OCI-LY7 (cell line): Measurements from ENCODE around the gene HPF1. TPM values are rescaled to one million over a fixed set of nuclear protein-coding genes. Genes with fewer than 3 reads are reported as not detected.

ENCODE experiments used
- BruUV-seq: library from RNA; stranded (reverse); fragments of 400-500 nt; replicated peaks from 2 replicates; lab custom pipeline; 2021; lab: Mats Ljungman, UMichigan
- CTCF ChIA-PET: fragments of 300-600 bp; sonication (Branson Sonifier 250); formaldehyde crosslinking; loops from one replicate; lab custom pipeline; 2022; ENCODE audit warnings: antibody characterized with exemption; ENCODE audit not compliant: unreplicated experiment; lab: Charles Lee
- POLR2A ChIA-PET: fragments of 300-600 bp; sonication (Branson Sonifier 250); formaldehyde crosslinking; loops from one replicate; lab custom pipeline; 2022; ENCODE audit warnings: antibody characterized with exemption; lab: Charles Lee
- DNase-seq: peaks from one replicate; pipeline ENCODE4 v3.0.0-alpha.2; 2015; ENCODE audit warnings: low spot score
- H2AFZ ChIP-seq: fragments of 200-600 bp; sonication (generic), shearing (Covaris generic); 2 replicates; pipeline ENCODE4 v1.6.1; 2014; ENCODE audit warnings: mild to moderate bottlenecking, antibody characterized with exemption, low read length, moderate library complexity
- H3K27ac ChIP-seq: fragments of 200-600 bp; sonication (generic); 2 replicates; pipeline ENCODE4 v1.5.1; 2014; ENCODE audit warnings: mixed run types, low read depth, mild to moderate bottlenecking, moderate library complexity, low read length, inconsistent platforms; ENCODE audit not compliant: poor library complexity, severe bottlenecking
- H3K36me3 ChIP-seq: fragments of 200-600 bp; sonication (generic); 2 replicates; pipeline ENCODE4 v1.6.1; 2014; ENCODE audit warnings: mild to moderate bottlenecking, antibody characterized with exemption, low read length, moderate library complexity, mixed read lengths; ENCODE audit not compliant: insufficient read depth
- H3K4me1 ChIP-seq: fragments of 200-600 bp; sonication (generic); 2 replicates; pipeline ENCODE4 v1.5.1; 2014; ENCODE audit warnings: mild to moderate bottlenecking, low read length; ENCODE audit not compliant: insufficient read depth, poor library complexity, severe bottlenecking
- H3K4me2 ChIP-seq: fragments of 200-600 bp; sonication (generic); 2 replicates; pipeline ENCODE4 v1.6.1; 2014; ENCODE audit warnings: mild to moderate bottlenecking, low read length
- H3K4me3 ChIP-seq: fragments of 200-600 bp; sonication (generic); 2 replicates; pipeline ENCODE4 v1.5.1; 2014; ENCODE audit warnings: mild to moderate bottlenecking, low read depth, low read length; ENCODE audit not compliant: poor library complexity, severe bottlenecking
- H3K79me2 ChIP-seq: fragments of 200-600 bp; sonication (generic); 2 replicates; pipeline ENCODE4 v1.6.1; 2016; ENCODE audit warnings: low read depth, mild to moderate bottlenecking, low read length, moderate library complexity, mixed read lengths; ENCODE audit not compliant: insufficient read depth
- H3K9me2 ChIP-seq: fragments of 200-600 bp; sonication (generic); 2 replicates; pipeline ENCODE4 v1.6.1; 2016; ENCODE audit warnings: mild to moderate bottlenecking, low read length, mixed read lengths; ENCODE audit not compliant: insufficient read depth
- H3K9me3 ChIP-seq: fragments of 200-600 bp; sonication (generic); 2 replicates; pipeline ENCODE4 v1.6.1; 2014; ENCODE audit warnings: mild to moderate bottlenecking, mixed run types, low read length, mixed read lengths
- H4K20me1 ChIP-seq: fragments of 200-600 bp; sonication (generic); 2 replicates; pipeline ENCODE4 v1.6.1; 2014; ENCODE audit warnings: mild to moderate bottlenecking, antibody characterized with exemption, low read length, moderate library complexity, mixed read lengths; ENCODE audit not compliant: insufficient read depth
- CTCF ChIP-seq: fragments of 200-600 bp; sonication (generic); conservative IDR thresholded peaks from 2 replicates; pipeline ENCODE4 v1.5.1; 2014; ENCODE audit warnings: mild to moderate bottlenecking, antibody characterized with exemption, low read length, moderate library complexity, mixed read lengths
- EZH2phosphoT487 ChIP-seq: fragments of 200-600 bp; sonication (generic); IDR thresholded peaks from 2 replicates; pipeline ENCODE4 v1.6.1; 2018; ENCODE audit warnings: low read depth, borderline replicate concordance, mild to moderate bottlenecking, mixed run types, antibody characterized with exemption, low read length, moderate library complexity, mixed read lengths
- intact Hi-C: fragments of 100-400 bp; cut with micrococcal nuclease; formaldehyde crosslinking; loops from one replicate; pipeline ENCODE4 v1.10.0; 2022; ENCODE audit not compliant: unreplicated experiment
- total RNA-seq, 2 experiments: library from RNA; depleted of rRNA in 1 of 2; stranded (reverse); fragments of >200 nt in 1 of 2; shearing (Covaris generic) in 1 of 2; gene quantifications; 2 replicates each; pipeline ENCODE4 v1.2.3, GENCODE V29; 2014 to 2022

HPF1 gene
- total RNA-seq, 2 experiments from 2014 or later, result 11.8 to 29.5 TPM

- Histone ChIP-seq H2AFZ (peak overlapping the region; percentile 94), H3K27ac (peak overlapping the region; percentile 21), H3K9me3 (no peaks in the 10 kb centered on the region), H3K9me2 (no peaks in the 10 kb centered on the region), H4K20me1 (no peaks in the 10 kb centered on the region), H3K4me2 (peak overlapping the region; percentile 94), H3K36me3 (peaks cover 7% of the 10 kb centered on the region; the same call in 1 of the 2 replicates), H3K4me1 (peaks cover 19% of the 10 kb centered on the region), H3K79me2 (peaks cover 16% of the 10 kb centered on the region; the same call in 1 of the 2 replicates), H3K4me3 (peak overlapping the region; percentile 91)
- ChIA-PET POLR2A (interaction anchor here (1.0 to 1.1 kb wide), 2 partner anchors 9 to 746 kb away, joined by 3 to 4 read pairs; partner anchors contain the start of gene CBR4), CTCF (no interaction called here)
- BruUV-seq, result no TSS peak
- intact Hi-C loops, result loop anchor here (2.0 to 5.0 kb wide), 2 partner anchors 144 to 750 kb away; partner anchors contain the start of gene NEK1
- DNase-seq, result no peak
- TF ChIP-seq EZH2phosphoT487, result no peak
- TF ChIP-seq CTCF, result no peak
Measured at GRCh38 chr4:169756971-169757574, 671 bp downstream of the HPF1 start.

- ChIA-PET POLR2A (interaction anchor here (1.5 kb wide), 1 partner anchor 16 kb away, joined by 5 read pairs; no protein-coding TSS in a partner anchor), CTCF (no interaction called here)
- Histone ChIP-seq H3K4me1 (no peaks in the 10 kb centered on the region), H3K4me3 (no peak overlapping the region), H4K20me1 (no peaks in the 10 kb centered on the region), H2AFZ (no peak overlapping the region), H3K4me2 (no peak overlapping the region), H3K9me3 (no peaks in the 10 kb centered on the region), H3K79me2 (no peaks in the 10 kb centered on the region), H3K27ac (no peak overlapping the region), H3K36me3 (peaks cover 12% of the 10 kb centered on the region; the same call in 1 of the 2 replicates), H3K9me2 (no peaks in the 10 kb centered on the region)
- no peak for DNase-seq
- intact Hi-C loops, result no loop called here
- TF ChIP-seq CTCF (no peak), EZH2phosphoT487 (no peak)
- BruUV-seq, result no TSS peak
Measured at GRCh38 chr4:169745291-169745690, 12.5 kb downstream of the HPF1 start.

- Histone ChIP-seq H3K4me1 (no peaks in the 10 kb centered on the region), H3K9me2 (no peaks in the 10 kb centered on the region), H3K9me3 (no peaks in the 10 kb centered on the region), H4K20me1 (no peaks in the 10 kb centered on the region), H3K27ac (no peak overlapping the region), H3K4me2 (no peak overlapping the region), H3K36me3 (peaks cover 12% of the 10 kb centered on the region; the same call in 1 of the 2 replicates), H3K79me2 (no peaks in the 10 kb centered on the region), H3K4me3 (no peak overlapping the region), H2AFZ (no peak overlapping the region)
- no TSS peak for BruUV-seq
- DNase-seq, result no peak
- intact Hi-C loops, result no loop called here
- ChIA-PET POLR2A (interaction anchor here (1.3 to 1.5 kb wide), 2 partner anchors 15 to 56 kb away, joined by 4 to 5 read pairs; no protein-coding TSS in a partner anchor), CTCF (no interaction called here)
- TF ChIP-seq CTCF (no peak), EZH2phosphoT487 (no peak)
Measured at GRCh38 chr4:169744601-169745000, 13.1 kb downstream of the HPF1 start.
